ENCODE results near the gene OR2T3. TPM values are rescaled to one million over a fixed set of nuclear protein-coding genes. Genes with fewer than 3 reads are reported as not detected.
"Not testable (repeated sequence)": the region's sequence is repeated elsewhere in the genome, so short reads cannot be mapped to it uniquely, and the experiment has no call there.

OR2T3 gene
- not detected for total RNA-seq

GRCh38 chr1:248473051-248473450, at the start of gene OR2T3:
OR2T3 (plus strand) TSS chr1:248473351; CDS start chr1:248473351, 0 bp downstream.
- H3K27ac ChIP-seq; H3K36me3 ChIP-seq (replicated peaks in 1 of 2; ENCODE audit: insufficient read depth in 1 of 2, low read depth in 2 of 2); ATAC-seq; H3K4me3 ChIP-seq; DNase-seq; intact Hi-C loops (cut with DNase I); H3K4me1 ChIP-seq; H3K27me3 ChIP-seq; H3K9me3 ChIP-seq: not testable (repeated sequence)
- WGBS, 2 donors, result 29 to 56% methylated on average over 1 to 2 of the region's 2 CpGs

- H3K9me3 ChIP-seq; H3K36me3 ChIP-seq (replicated peaks in 1 of 2; ENCODE audit: insufficient read depth in 1 of 2, low read depth in 2 of 2); intact Hi-C loops (cut with DNase I); H3K27me3 ChIP-seq; ATAC-seq; H3K4me1 ChIP-seq; H3K4me3 ChIP-seq; DNase-seq; H3K27ac ChIP-seq: not testable (repeated sequence)
- WGBS, 2 donors, result 27 to 38% methylated on average over 3 of the region's 3 CpGs
Observed at GRCh38 chr1:248427526-248428191, 45.5 kb upstream of the OR2T3 start.

GRCh38 chr1:248428192-248428533, 45.0 kb upstream of the OR2T3 start:
- WGBS, 2 donors, result 55 to 78% methylated on average over 3 of the region's 3 CpGs
- H3K36me3 ChIP-seq (replicated peaks in 1 of 2; ENCODE audit: insufficient read depth in 1 of 2, low read depth in 2 of 2); ATAC-seq; intact Hi-C loops (cut with DNase I); H3K27ac ChIP-seq; H3K27me3 ChIP-seq; H3K9me3 ChIP-seq; H3K4me3 ChIP-seq; DNase-seq; H3K4me1 ChIP-seq: not testable (repeated sequence)

GRCh38 chr1:248431683-248432082, 41.5 kb upstream of the OR2T3 start:
- H3K4me3 ChIP-seq; ATAC-seq; H3K27me3 ChIP-seq; H3K27ac ChIP-seq; H3K9me3 ChIP-seq; intact Hi-C loops (cut with DNase I); H3K36me3 ChIP-seq (replicated peaks in 1 of 2; ENCODE audit: insufficient read depth in 1 of 2, low read depth in 2 of 2); DNase-seq; H3K4me1 ChIP-seq: not testable (repeated sequence)
- 48 to 61% methylated on average over 11 of the region's 11 CpGs for WGBS, 2 donors

- ATAC-seq; H3K4me1 ChIP-seq; H3K9me3 ChIP-seq; H3K27ac ChIP-seq; H3K4me3 ChIP-seq; intact Hi-C loops (cut with DNase I); H3K36me3 ChIP-seq (replicated peaks in 1 of 2; ENCODE audit: insufficient read depth in 1 of 2, low read depth in 2 of 2); H3K27me3 ChIP-seq; DNase-seq: not testable (repeated sequence)
- WGBS, 2 donors, result 40 to 43% methylated on average over 4 of the region's 4 CpGs
Observed at GRCh38 chr1:248432201-248432600, 41.0 kb upstream of the OR2T3 start.

GRCh38 chr1:248433811-248434415, 39.2 kb upstream of the OR2T3 start:
- H3K27me3 ChIP-seq; H3K27ac ChIP-seq; intact Hi-C loops (cut with DNase I); H3K9me3 ChIP-seq; H3K4me3 ChIP-seq; H3K4me1 ChIP-seq; ATAC-seq; H3K36me3 ChIP-seq (replicated peaks in 1 of 2; ENCODE audit: insufficient read depth in 1 of 2, low read depth in 2 of 2); DNase-seq: not testable (repeated sequence)
- 78 to 86% methylated on average over 33 of the region's 38 CpGs for WGBS, 2 donors

- H3K4me3 ChIP-seq; H3K4me1 ChIP-seq; intact Hi-C loops (cut with DNase I); DNase-seq; H3K9me3 ChIP-seq; H3K27me3 ChIP-seq; H3K36me3 ChIP-seq (replicated peaks in 1 of 2; ENCODE audit: insufficient read depth in 1 of 2, low read depth in 2 of 2); H3K27ac ChIP-seq; ATAC-seq: not testable (repeated sequence)
- 61 to 72% methylated on average over 6 of the region's 6 CpGs for WGBS, 2 donors
Observed at GRCh38 chr1:248434913-248435312, 38.2 kb upstream of the OR2T3 start.

- H3K36me3 ChIP-seq (replicated peaks in 1 of 2; ENCODE audit: insufficient read depth in 1 of 2, low read depth in 2 of 2); H3K4me3 ChIP-seq; DNase-seq; H3K27me3 ChIP-seq; H3K27ac ChIP-seq; H3K4me1 ChIP-seq; H3K9me3 ChIP-seq; ATAC-seq; intact Hi-C loops (cut with DNase I): not testable (repeated sequence)
- 49 to 57% methylated on average over 3 of the region's 3 CpGs for WGBS, 2 donors
Observed at GRCh38 chr1:248436303-248436702, 36.8 kb upstream of the OR2T3 start.

- intact Hi-C loops (cut with DNase I); H3K27me3 ChIP-seq; ATAC-seq; H3K4me3 ChIP-seq; H3K9me3 ChIP-seq; H3K4me1 ChIP-seq; H3K36me3 ChIP-seq (replicated peaks in 1 of 2; ENCODE audit: insufficient read depth in 1 of 2, low read depth in 2 of 2); DNase-seq; H3K27ac ChIP-seq: not testable (repeated sequence)
- 13 to 30% methylated on average over 1 of the region's 1 CpG for WGBS, 2 donors
Observed at GRCh38 chr1:248438668-248439067, 34.5 kb upstream of the OR2T3 start.

- WGBS, 2 donors, result 40 to 58% methylated on average over 5 of the region's 5 CpGs
Observed at GRCh38 chr1:248439283-248439682, 33.9 kb upstream of the OR2T3 start.

GRCh38 chr1:248442500-248443277, 30.5 kb upstream of the OR2T3 start:
- H3K27me3 ChIP-seq; H3K4me1 ChIP-seq; H3K27ac ChIP-seq; DNase-seq; H3K4me3 ChIP-seq; ATAC-seq; H3K36me3 ChIP-seq (replicated peaks in 1 of 2; ENCODE audit: insufficient read depth in 1 of 2, low read depth in 2 of 2); intact Hi-C loops (cut with DNase I); H3K9me3 ChIP-seq: not testable (repeated sequence)
- 29 to 44% methylated on average over 1 of the region's 2 CpGs for WGBS, 2 donors

More at GRCh38 chr1:248439283-248439682, 33.9 kb upstream of the OR2T3 start:
- DNase-seq; H3K27me3 ChIP-seq; intact Hi-C loops (cut with DNase I); H3K27ac ChIP-seq; H3K4me1 ChIP-seq; H3K36me3 ChIP-seq (replicated peaks in 1 of 2; ENCODE audit: insufficient read depth in 1 of 2, low read depth in 2 of 2); H3K9me3 ChIP-seq; ATAC-seq; H3K4me3 ChIP-seq: not testable (repeated sequence)

- H3K4me3 ChIP-seq; H3K27ac ChIP-seq; H3K9me3 ChIP-seq; DNase-seq; intact Hi-C loops (cut with DNase I); H3K4me1 ChIP-seq; ATAC-seq; H3K36me3 ChIP-seq (replicated peaks in 1 of 2; ENCODE audit: insufficient read depth in 1 of 2, low read depth in 2 of 2); H3K27me3 ChIP-seq: not testable (repeated sequence)
- WGBS, 2 donors, result 51 to 55% methylated on average over 4 of the region's 4 CpGs
Observed at GRCh38 chr1:248444603-248445002, 28.5 kb upstream of the OR2T3 start.

Measured in body of pancreas (tissue), 4 donors.